ENCODE data around the gene KRTAP13-1. TPM values are rescaled to one million over a fixed set of nuclear protein-coding genes. Genes with fewer than 3 reads are reported as not detected.

The KRTAP13-1 gene
- total RNA-seq, 4 donors from 2014 or later = not detected

DNA sequence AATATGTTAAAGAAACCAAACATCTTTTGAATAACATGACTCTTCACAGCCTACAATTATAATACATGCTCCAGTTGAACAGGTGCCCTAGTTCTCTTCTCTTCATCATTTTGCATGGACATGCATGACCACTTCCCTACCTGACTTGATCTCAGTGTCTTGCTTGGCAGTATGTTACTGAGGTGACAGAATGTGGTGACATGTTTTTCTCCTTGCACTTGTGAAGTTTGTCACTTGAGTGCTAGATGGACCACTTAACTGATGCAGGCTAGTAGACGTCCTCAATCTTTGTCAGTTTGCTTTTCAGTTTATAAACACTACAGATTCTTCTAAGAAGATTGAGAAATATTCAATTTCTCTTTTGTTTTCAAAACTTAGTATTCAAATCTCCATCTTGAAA, 13.6 kb upstream of the KRTAP13-1 start:
- TF ChIP-seq, protein P1, sequence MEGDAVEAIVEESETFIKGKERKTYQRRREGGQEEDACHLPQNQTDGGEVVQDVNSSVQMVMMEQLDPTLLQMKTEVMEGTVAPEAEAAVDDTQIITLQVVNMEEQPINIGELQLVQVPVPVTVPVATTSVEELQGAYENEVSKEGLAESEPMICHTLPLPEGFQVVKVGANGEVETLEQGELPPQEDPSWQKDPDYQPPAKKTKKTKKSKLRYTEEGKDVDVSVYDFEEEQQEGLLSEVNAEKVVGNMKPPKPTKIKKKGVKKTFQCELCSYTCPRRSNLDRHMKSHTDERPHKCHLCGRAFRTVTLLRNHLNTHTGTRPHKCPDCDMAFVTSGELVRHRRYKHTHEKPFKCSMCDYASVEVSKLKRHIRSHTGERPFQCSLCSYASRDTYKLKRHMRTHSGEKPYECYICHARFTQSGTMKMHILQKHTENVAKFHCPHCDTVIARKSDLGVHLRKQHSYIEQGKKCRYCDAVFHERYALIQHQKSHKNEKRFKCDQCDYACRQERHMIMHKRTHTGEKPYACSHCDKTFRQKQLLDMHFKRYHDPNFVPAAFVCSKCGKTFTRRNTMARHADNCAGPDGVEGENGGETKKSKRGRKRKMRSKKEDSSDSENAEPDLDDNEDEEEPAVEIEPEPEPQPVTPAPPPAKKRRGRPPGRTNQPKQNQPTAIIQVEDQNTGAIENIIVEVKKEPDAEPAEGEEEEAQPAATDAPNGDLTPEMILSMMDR (IDR thresholded peaks at IDR 0.05; ENCODE audit: low read depth) = no peak

DNA sequence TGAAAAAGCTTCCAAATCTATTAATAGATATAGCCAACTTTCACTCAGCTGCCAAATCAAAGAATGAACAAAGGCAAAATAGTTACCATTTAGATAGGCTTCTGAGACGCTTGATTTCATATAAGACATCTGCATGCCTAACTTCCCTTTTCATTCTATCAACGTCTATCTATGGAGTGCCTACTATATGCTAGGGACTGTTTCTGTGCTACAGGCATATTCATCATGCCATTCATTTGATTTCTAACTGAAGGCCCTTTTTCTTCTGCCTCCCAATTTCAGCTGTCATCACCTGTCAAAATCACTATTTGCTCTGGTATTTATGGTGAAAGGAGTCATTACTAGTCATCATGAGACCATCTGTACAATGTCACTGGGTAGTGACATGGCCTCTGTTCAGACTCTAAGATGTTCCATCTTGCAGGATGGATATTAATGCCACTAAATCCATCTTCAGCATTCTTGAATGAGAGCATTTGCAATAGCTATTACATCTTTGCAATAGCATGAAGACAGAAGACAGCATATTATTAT, 4.3 kb upstream of the KRTAP13-1 start:
- TF ChIP-seq, protein P1 (IDR thresholded peaks at IDR 0.05; ENCODE audit: low read depth) = no peak

DNA sequence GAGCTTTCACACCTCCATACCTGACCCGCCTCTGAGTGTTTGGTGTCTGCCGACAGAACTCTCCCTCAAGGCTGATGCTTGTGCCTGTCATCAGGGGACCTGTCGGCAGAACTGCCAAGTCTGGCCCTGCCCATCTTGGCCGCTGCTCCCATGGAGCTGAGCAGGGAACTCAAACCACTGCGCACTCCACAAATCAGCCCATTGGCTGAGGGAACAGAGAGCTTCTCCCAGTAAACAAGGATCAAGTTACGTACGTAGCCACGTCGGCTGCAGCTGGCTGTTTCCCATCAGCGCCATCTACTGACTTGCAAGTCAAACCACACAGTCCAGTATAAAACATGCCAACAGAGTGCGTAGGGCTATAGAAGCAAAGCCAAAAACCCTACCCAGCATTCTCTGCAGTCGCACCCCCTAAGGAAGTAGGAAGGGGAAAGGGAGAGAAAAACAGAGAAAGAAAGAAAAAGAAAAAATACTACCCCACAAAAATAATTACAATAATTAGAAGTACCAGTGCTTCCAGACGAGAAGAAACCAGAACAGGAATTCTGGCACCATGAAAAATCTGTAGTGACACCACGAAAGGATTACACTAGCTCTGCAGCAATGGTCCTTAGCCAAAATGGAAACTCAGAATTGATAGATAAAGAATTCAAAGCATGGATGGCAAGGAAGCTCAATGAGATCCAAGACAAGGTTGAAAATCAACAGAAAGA, 13.1 kb downstream of the KRTAP13-1 start:
- TF ChIP-seq, protein P1 (IDR thresholded peaks at IDR 0.05; ENCODE audit: low read depth) = no peak

- TF ChIP-seq, protein P1 (IDR thresholded peaks at IDR 0.05; ENCODE audit: low read depth) = no peak
Observed at GRCh38 chr21:30415993-30416392, 20.2 kb downstream of the KRTAP13-1 start.

GRCh38 chr21:30425826-30426225, 30.0 kb downstream of the KRTAP13-1 start, which contains the start of gene KRTAP13-3:
Gene KRTAP13-3 (minus strand): TSS chr21:30425926. CDS start chr21:30425912, 14 bp downstream.
- TF ChIP-seq, protein P1 (IDR thresholded peaks at IDR 0.05; ENCODE audit: low read depth) = no peak

- TF ChIP-seq, protein P1 (IDR thresholded peaks at IDR 0.05; ENCODE audit: low read depth) = no peak
Observed at GRCh38 chr21:30426731-30427130, 30.9 kb downstream of the KRTAP13-1 start.

DNA sequence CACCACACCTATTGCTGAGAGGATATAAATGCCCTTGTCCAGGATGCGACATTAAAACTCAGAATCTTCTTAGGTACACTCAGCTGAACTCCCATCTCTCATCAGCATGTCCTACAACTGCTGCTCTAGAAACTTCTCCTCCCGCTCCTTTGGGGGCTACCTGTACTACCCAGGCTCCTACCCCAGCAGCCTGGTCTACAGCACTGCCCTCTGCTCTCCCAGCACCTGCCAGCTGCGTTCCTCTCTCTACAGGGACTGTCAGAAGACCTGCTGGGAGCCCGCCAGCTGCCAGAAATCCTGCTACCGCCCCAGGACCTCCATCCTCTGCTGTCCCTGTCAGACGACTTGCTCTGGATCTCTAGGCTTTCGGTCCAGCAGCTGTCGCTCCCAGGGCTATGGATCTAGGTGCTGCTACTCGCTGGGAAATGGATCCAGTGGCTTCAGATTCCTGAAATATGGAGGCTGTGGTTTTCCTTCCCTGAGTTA, 34.4 kb downstream of the KRTAP13-1 start, which contains the start of gene KRTAP13-4:
TSS of gene KRTAP13-4 (plus strand) at position 51 of the 486 bp plus-strand sequence. CDS start at position 107, 56 bp downstream.
- TF ChIP-seq, protein P1 (IDR thresholded peaks at IDR 0.05; ENCODE audit: low read depth) = no peak
